LNCaP clone FGC (cell line): ENCODE results near the gene SNX8.

Experiments used
- DNase-seq: peaks from one replicate; pipeline ENCODE4 v3.0.0-alpha.2; 2011; ENCODE audit warnings: low read depth
- H3K4me3 ChIP-seq: 2 replicates; pipeline ENCODE4 v1.5.1; 2011; ENCODE audit warnings: mild to moderate bottlenecking, low read depth, low read length, control low read depth
- TF ChIP-seq, protein P1 (sequence below): IDR thresholded peaks from 2 replicates; pipeline ENCODE4 v1.5.1; 2012; ENCODE audit warnings: mild to moderate bottlenecking; ENCODE audit not compliant: control insufficient read depth, insufficient read depth; ENCODE audit errors: extremely low read depth

Gene SNX8

DNA sequence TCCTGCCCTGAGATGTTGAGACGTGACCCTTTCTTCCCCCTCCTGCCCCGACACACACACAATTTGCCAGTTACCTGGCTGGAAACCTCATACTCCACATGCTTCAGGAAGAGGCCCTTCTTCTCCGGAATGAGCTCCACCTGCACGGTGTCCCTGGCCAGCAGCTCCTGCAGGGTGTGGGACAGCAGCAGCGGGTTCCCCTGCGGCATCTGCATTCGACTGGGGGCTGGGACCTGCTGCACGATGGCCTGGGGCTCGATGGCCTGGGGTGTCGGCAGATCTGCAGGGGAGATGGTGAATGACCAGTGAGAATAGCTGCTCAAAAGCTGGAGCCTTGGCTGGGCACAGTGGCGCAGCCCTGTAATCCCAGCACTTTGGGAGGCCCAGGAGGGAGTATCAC lies 36.2 kb downstream of the SNX8 start:
- TF ChIP-seq, protein P1, sequence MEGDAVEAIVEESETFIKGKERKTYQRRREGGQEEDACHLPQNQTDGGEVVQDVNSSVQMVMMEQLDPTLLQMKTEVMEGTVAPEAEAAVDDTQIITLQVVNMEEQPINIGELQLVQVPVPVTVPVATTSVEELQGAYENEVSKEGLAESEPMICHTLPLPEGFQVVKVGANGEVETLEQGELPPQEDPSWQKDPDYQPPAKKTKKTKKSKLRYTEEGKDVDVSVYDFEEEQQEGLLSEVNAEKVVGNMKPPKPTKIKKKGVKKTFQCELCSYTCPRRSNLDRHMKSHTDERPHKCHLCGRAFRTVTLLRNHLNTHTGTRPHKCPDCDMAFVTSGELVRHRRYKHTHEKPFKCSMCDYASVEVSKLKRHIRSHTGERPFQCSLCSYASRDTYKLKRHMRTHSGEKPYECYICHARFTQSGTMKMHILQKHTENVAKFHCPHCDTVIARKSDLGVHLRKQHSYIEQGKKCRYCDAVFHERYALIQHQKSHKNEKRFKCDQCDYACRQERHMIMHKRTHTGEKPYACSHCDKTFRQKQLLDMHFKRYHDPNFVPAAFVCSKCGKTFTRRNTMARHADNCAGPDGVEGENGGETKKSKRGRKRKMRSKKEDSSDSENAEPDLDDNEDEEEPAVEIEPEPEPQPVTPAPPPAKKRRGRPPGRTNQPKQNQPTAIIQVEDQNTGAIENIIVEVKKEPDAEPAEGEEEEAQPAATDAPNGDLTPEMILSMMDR, result no peak
- no peak overlapping the region for H3K4me3 ChIP-seq
- no peak for DNase-seq

DNA sequence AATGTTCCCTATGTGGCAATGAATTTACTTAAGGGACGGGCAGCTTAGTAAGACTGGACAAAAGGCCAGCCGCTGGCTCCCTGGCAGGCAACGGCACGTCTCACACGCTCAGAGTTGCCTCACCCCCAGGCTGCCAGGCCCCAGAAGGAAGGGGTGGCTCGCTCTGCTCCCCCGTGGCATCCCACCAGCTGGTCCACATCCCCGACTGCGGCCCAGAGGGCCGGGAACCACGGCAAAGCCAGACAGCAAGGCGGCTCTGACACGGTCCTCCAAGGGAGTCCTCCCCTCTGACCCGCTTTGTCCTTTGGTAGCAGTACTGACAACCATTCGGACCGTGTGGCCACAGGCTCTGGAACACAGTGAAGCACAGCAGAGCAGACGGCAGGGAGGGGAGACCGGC lies 38.1 kb downstream of the SNX8 start:
- TF ChIP-seq, protein P1, result no peak
- no peak overlapping the region for H3K4me3 ChIP-seq
- no peak for DNase-seq

DNA sequence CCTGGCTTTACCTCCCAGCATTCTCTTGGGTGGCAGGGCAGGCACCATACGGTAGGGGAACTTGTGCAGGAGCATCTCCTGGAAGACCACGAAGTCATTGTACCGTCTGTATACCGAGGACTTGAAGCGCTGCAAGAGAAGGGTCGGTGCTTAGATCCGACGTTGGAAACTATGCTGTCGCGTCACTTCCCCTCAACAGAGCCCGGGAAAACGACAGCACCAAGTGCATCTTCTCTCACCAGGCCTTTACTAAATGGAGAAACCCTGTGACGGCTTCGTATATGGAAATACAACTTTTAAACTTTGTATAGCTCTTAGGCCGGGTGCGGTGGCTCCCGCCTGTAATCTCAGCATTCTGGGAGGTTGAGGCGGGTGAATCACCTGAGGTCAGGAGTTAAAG lies 39.1 kb downstream of the SNX8 start:
- no peak for DNase-seq
- H3K4me3 ChIP-seq, result no peak overlapping the region
- TF ChIP-seq, protein P1, result no peak

DNA sequence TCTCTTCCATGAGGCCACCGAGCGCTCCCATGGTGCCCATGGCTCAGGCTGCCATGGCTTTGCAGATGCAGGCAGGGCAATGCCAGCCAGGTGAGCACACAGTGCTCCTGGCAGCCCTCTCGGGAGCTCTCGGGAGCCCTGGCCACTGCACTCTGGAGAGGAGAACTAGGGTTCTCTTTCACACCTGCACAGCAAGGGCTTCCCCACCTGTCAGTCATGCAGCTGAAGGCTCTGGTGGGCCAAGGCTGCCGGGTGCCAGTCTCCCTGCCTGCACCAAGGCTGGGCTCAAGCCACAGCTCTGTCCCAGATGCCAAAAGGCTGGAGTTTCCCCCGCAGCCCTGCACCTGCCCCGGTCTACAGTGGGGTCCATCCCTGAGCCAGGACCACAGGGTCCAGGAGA lies 39.6 kb downstream of the SNX8 start:
- DNase-seq, result no peak
- TF ChIP-seq, protein P1, result no peak
- H3K4me3 ChIP-seq, result no peak overlapping the region

DNA sequence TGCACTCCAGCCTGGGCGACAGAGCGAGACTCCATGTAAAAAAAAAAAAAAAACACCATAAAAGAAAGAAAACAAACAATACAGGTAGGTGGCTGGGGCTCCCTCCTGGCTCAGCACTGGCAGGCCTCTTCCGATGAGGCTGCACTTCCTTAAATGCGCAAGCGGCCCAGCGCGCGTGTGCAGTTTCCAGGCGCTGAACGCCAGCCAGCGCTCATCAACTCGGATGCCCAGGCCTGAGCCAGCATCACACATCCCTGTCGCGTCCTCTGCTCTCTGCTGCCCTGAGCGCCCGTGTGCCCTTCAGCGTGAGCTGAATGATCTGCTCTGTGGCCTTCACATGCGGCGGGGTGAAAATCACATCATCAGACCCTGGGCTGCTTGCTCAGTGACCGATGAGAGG lies 40.4 kb downstream of the SNX8 start:
- H3K4me3 ChIP-seq, result no peak overlapping the region
- DNase-seq, result no peak
- TF ChIP-seq, protein P1, result no peak

- no peak overlapping the region for H3K4me3 ChIP-seq
- TF ChIP-seq, protein P1, result no peak
- DNase-seq, result no peak
These were observed 42.2 kb downstream of the SNX8 start for GRCh38 chr7:2272031-2272430.

DNA sequence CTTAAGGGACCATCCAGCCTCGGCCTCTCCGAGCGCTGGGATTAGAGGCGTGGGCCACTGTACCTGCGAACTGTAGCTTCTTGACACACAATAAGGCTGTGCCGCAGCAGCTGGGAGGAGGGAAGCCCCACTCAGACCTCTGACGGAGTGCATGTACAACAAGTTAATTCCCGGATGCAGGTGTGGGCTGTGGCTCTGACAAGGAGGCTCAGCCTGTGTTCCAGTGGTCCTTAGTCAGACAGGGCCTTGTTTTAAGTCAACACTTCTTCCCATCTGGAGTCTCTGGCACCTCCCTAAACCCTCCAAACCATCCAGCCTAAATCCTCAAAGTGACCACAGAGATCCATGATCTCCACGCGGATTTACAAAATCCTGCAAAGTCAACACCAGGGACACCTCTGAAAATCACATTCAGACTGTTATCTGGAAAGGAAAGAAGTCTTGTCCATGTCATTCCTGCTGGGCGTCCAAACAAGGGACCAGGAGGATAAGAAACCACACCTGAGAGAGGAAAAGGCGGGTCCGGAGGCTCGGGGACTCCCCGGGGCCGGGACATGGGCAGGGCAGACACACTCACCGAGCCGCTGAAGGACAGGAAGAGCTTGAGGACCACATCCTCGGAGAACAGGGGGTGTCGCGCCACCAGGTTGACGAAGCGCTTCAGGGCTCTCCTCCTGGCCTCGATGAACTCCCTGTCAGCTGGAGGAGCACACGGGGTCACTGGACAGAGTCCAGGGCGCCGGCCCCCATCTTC lies 42.8 kb downstream of the SNX8 start:
- no peak overlapping the region for H3K4me3 ChIP-seq
- TF ChIP-seq, protein P1, result no peak
- no peak for DNase-seq
